NCI-H146 treated with DMSO at 0.1 percent for 48 hours (cell line): ENCODE measurements around the gene OR5AC2.

Experiments
- DNase-seq: peaks from one replicate; lab custom pipeline; 2025; ENCODE audit not compliant: unreplicated experiment; lab: John Stamatoyannopoulos, UW

Gene OR5AC2, protein sequence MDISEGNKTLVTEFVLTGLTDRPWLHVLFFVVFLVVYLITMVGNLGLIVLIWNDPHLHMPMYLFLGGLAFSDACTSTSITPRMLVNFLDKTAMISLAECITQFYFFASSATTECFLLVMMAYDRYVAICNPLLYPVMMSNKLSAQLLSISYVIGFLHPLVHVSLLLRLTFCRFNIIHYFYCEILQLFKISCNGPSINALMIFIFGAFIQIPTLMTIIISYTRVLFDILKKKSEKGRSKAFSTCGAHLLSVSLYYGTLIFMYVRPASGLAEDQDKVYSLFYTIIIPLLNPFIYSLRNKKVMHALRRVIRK

GRCh38 chr3:98086873-98087272 is at the start of gene OR5AC2:
Gene OR5AC2, plus strand, starts transcription at chr3:98087173. Its CDS starts 0 bp downstream, at chr3:98087173.
- DNase-seq: no peak

GRCh38 chr3:98038286-98038685 is 48.7 kb upstream of the OR5AC2 start:
- DNase-seq: no peak

DNA sequence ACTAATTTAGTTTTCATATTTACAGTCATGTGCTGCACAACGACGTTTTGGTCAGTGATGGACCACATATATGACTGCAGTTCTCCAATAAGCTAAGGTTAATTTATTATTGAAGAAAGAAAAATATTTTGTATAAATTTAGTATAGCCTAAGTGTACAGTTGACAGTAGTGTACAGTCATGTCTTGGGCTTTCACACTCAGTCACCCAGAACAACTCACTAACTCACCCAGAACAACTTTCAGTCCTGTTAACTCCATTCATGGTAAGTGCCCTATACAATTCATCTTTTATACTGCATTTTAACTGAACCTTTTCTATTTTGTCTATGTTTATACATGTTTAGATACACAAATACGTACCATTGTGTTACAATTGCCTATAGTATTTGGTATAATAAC is 48.1 kb upstream of the OR5AC2 start:
- no peak for DNase-seq

DNA sequence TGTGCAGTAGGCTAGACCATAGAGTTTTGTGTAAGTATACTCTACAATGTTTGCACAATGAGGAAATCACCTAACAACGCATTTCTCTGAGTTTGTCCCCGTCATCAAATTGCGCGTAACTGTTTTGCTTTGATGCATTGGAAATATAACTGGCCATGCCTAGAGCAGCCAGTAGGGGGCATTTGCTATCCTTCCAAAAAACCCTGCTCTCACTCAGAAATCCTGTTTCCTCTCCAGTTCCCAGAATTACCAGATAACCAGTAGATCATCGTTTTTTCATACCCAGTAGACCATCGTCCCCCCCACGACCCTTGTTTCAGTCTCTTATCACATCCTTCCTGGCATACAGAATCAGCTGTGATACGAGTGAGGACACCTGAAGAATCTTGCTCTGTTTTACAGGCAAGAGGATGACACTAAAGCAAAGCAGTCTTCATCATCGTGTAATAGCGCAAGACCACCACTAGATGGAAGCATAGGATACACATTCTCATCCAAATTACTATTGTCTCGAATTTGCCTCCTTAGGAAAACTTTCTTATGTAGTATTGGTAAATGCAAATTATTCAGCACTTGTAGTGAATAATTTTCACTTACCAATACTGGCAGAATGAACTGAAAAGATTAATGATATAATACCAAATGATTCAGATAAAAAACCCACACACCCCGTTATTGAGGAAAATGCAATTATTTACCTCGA is 47.5 kb upstream of the OR5AC2 start:
- peak; percentile 84 for DNase-seq

- DNase-seq: no peak
Measured at GRCh38 chr3:98041350-98041749, 45.6 kb upstream of the OR5AC2 start.

DNA sequence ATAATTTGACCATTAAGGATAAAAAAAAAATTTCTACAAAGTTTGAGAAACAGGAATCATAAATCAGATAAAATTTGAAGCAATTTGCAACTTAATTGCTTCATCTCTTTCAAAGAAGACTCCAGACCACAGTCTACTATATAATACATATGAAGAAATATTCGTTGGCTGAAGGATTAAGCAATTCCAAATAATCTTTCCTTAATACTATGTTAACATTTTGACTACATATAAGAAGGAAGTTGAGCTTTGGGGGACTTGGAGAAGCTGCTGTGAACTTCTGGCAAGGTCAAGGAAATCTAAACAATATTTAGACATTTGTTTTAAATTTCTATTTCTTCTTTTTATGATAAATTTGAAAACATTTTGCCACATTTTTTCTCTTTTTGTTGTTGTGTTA is 38.4 kb upstream of the OR5AC2 start:
- no peak for DNase-seq

DNA sequence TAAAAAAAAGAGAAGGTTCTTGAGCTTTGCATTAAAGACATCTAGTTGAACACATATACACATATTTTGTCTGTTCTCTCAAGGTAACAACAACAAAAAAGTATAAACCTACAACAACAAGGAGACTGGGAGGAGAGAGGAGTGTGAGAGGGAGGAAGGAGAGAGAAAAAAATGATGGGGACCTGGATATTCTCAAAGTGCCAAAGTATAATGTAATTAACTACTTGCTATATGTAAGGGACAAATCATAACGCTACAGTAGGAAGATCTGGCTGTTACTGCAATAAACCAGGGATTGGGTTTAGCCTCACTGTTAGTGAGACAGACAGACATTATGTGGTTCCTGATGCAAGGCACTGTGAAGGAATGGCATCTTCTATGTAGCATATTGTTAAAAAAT is 37.7 kb upstream of the OR5AC2 start:
- DNase-seq: no peak

DNA sequence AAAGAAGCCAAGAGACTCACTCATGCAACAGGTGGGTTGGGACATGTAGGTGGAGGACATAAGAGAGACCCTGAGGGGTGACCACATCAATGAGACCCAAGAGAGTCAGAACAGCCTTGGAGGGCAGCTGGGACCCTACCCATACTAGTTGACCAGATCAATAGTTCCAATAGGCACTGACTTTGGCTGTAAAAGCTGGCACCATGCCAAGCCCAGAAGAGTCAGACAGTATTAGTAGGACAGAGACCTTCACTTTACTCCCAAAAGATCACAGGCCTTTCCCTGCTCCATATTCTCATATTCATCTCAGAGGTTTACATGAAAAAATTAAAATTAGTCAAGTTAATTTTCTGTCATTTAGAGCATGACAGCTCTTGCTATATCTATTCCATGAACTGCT is 30.9 kb upstream of the OR5AC2 start:
- no peak for DNase-seq

- no peak for DNase-seq
Measured at GRCh38 chr3:98057631-98058030, 29.3 kb upstream of the OR5AC2 start.

DNA sequence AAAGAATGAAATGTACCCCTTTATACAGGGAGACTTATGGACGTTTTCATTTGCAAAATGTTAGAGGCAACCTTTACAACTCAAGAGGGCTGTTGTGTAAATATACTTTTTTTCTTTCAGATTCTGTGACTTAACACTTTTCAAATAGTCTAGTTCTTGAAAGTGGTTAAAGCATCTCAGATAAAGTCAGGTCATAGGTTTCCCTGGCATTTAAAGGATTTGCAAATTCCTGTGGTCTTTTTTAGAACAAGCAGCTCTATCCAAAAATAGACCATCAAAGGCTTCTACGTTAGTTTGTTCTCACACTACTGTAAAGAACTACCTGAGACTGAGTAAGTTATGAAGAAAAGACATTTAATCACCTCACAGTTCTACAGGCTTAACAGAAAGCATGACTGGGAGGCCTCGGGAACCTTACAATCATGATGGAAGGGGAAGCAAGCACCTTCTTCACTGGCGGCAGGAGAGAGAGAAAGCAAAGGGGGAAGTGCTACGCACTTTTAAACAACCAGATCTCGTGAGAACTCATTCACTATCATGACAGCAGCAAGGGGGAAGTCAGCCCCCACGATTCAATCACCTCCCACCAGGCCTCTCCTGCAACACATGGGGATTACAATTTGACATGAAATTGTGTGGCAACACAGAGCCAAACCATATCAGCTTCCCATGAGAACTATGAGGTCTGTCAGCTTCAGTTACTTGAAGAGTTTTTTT is 28.6 kb upstream of the OR5AC2 start:
- no peak for DNase-seq

DNA sequence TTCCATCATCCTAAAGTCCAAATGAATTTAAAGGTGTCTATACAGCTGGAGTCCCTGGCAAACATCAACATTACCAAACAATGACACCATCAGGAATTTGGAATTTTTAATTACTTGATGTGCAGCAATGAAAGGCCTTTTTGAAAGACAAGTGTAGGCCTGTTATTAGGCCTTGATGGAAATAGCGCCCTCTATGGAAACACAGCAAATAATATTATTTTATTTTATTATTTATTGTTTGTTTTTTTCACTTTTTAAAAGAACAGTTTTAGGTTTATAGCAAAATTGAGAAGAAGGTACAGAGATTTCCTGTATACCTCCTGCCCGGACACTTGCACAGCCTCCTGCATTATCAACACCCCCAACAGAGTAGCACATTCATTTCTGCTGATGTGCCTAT is 18.1 kb upstream of the OR5AC2 start:
- DNase-seq: no peak

GRCh38 chr3:98070840-98071239 is 16.1 kb upstream of the OR5AC2 start:
- no peak for DNase-seq

DNA sequence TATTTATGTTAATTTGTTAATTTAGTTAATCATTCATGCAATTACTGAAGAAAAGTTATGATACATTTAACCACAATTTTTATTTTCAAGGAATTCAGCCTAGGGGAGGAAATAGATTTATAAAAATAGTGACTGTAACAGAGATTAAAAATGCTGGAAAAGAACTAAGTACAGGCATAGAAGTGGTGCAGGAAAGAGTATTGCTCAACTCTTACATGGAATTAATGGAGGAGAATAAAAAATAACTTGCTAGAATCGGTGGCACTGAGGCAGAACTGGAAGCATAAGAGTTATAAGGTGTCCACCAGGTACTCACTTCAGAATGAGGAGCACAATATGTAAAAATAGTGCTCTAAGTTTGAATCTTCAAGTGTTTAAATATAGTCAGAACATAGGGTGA is 13.5 kb upstream of the OR5AC2 start:
- no peak for DNase-seq

DNA sequence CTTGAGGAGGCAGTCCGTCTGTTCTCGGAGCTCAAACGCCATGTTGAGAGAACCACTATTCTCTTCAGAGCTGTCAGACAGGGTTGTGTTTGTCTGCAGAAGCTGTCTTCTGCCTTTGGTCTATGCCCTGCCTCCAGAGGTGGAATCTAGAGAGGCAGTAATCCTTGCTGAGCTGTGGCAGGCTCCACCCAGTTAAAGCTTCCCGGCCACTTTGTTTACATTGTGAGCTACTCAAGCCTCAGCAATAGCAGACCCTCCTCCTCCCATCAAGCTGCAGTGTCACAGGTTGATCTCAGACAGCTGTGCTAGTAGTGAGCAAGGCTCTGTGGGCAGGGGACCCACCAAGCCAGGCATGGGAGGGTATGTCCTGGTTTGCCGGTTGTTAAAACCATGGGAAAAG is 8.9 kb downstream of the OR5AC2 start:
- no peak for DNase-seq

DNA sequence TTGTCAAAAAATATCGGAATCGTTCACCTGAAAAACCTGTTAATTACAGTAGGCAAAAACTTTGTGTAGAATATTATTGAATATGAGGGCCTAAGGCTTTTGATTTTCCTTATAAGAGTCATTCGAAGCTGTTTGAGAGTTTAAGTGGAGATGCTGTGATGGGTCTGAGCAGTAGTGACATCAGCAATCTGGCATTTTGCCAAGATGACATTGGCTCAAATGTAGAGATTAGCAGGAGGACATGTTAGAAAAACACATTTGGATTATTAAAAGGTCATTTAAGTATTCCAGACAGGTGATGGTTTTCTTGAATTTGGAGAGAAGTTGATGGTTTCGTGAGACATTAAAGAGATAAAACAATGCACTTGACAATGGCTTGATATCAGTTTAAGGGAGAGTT is 12.9 kb downstream of the OR5AC2 start:
- DNase-seq: no peak

DNA sequence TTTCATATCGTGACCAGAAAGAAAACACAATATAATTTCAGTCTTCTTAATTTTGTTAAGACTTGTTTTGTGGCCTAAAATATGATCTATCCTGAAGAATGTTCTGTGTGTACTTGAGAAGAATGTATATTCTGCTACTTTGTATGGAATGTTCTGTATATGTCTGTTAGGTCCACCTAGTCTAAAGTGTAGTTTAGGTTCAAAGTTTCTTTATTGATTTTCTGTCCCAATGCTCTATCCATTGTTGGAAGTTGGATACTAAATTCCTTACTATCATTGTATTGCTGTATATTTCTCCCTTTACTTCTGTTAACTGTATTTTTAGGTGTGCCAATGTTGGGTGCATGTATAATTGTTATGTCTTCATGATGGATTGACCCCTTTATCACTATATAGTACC is 21.2 kb downstream of the OR5AC2 start:
- no peak for DNase-seq

- no peak for DNase-seq
Measured at GRCh38 chr3:98109807-98110549, 23.0 kb downstream of the OR5AC2 start.

GRCh38 chr3:98110550-98110908 is 23.6 kb downstream of the OR5AC2 start:
- no peak for DNase-seq

DNA sequence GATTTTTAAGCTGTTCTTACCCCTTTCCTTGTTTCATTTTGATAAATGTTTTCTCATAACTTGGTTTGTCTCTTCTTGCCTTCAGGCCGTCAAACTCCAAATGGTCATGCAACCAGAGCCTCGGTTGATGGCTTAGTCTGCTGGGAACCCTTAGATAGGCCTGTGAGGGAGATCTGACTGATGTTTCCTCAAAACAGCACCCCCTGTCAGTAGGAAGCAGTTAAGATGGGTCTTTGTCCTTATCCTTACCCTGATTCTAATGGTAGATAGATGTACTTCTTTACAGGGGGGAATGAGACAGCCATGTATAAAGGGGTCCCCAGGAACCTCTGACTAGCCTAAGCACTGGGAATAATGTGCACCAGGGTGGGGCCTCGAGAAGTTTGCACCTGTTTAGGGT is 27.3 kb downstream of the OR5AC2 start:
- no peak for DNase-seq

DNA sequence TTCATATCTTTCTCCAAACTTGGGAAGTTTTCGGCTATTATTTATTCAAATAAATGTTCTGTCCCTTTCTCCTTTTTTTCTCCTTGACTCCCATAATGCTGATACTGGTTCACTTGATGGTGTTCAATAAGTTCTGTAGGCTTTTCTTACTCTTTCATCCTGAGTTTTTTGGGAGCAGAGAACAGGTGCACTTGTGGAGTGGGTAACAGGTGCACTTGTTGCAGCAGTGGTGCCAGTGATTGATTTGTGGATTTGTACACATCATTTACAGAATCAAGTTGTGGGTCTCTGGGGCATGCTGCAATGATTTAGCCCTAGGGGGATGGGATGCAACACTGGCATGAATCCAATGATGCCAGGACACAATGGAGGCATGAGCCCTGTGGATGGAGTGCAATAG is 28.7 kb downstream of the OR5AC2 start:
- no peak for DNase-seq

DNA sequence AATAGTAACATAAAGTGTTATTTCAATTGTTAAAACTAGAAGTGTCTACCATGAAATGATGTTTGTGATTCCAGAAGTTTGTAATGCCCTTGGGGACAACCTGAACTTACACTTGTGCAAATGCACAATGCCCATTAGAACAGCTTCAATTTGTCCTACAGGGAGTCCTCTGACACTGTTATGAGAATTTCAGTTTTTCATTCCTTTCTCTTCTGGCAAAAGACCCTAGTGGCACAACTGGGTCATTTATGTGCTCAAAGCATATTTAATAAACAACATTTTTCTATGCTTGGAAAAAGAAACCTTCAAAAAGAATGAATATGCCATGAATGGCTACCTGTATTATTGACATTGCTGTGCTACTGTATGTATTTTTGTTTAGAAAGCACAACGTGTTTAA is 43.4 kb downstream of the OR5AC2 start, which contains the start of gene OR5H1:
Gene OR5H1, plus strand, starts transcription at position 301 of the 400 bp plus-strand sequence. CDS start 1,977 bp downstream, outside the sequence.
- no peak for DNase-seq
